Measurements from ENCODE around the gene LEFTY1.
A peak's percentile ranks its signal among the peaks of the same experiment; 100 is the strongest.

- peak; percentile 56 for TF ChIP-seq CTCF (IDR thresholded peaks at IDR 0.05; ENCODE audit: low read depth, low read length, missing input control)
- TF ChIP-seq YY1 (IDR thresholded peaks at IDR 0.05), result no peak
- no peak for TF ChIP-seq TAF1 (conservative IDR thresholded peaks at IDR 0.05)
- peak; percentile 80 to 88 for TF ChIP-seq RAD21 (IDR thresholded peaks at IDR 0.05)
- TF ChIP-seq REST (IDR thresholded peaks at IDR 0.05), result no peak
- no peak for TF ChIP-seq EGR1 (IDR thresholded peaks at IDR 0.05; ENCODE audit: low read depth in 2 of 2)
- TF ChIP-seq HNF4G (IDR thresholded peaks at IDR 0.05), result no peak
- no peak for TF ChIP-seq JUND (IDR thresholded peaks at IDR 0.05)
- no peak for TF ChIP-seq SP1 (IDR thresholded peaks at IDR 0.05)
- no peak for TF ChIP-seq MAX (IDR thresholded peaks at IDR 0.05)
- TF ChIP-seq NR2F2 (IDR thresholded peaks at IDR 0.05), result no peak
- TF ChIP-seq GABPA (IDR thresholded peaks at IDR 0.05 in 1 of 2, conservative IDR thresholded peaks at IDR 0.05 in 1 of 2), result no peak
- TF ChIP-seq ZBTB33 (IDR thresholded peaks at IDR 0.05), result no peak
These were observed 43.2 kb downstream of the LEFTY1 start for GRCh38 chr1:225845571-225846259.
